Nephron (organoid): ENCODE results near the gene TSEN54.

Experiments
- H3K27ac Mint-ChIP-seq, 3 experiments: 2 replicates each; pipeline ENCODE4 v1.8.0; 2020; ENCODE audit warnings: mixed read lengths in 3 of 3, mild to moderate bottlenecking in 2 of 3, moderate library complexity in 1 of 3
- H3K27me3 Mint-ChIP-seq: 2 replicates; pipeline ENCODE4 v1.8.0; 2021; ENCODE audit warnings: low read depth, mild to moderate bottlenecking, moderate library complexity, mixed read lengths
- H3K36me3 Mint-ChIP-seq: 2 replicates; pipeline ENCODE4 v1.8.0; 2020; ENCODE audit warnings: low read depth, mixed read lengths
- H3K4me1 Mint-ChIP-seq: 2 replicates; pipeline ENCODE4 v1.8.0; 2020; ENCODE audit warnings: mixed read lengths
- H3K4me3 Mint-ChIP-seq, 3 experiments: 2 replicates each; pipeline ENCODE4 v1.8.0; 2020; ENCODE audit warnings: mild to moderate bottlenecking in 3 of 3, mixed read lengths in 3 of 3, moderate library complexity in 2 of 3
- H3K9me3 Mint-ChIP-seq: 2 replicates; pipeline ENCODE4 v1.8.0; 2020; ENCODE audit warnings: mixed read lengths
- TF ChIP-seq, protein P1 (sequence below), 3 experiments: fragments of 200-600 bp; sonication (generic); IDR thresholded peaks; one replicate each; pipeline ENCODE4 v1.5.0; 2021; ENCODE audit warnings: antibody characterized with exemption in 3 of 3; ENCODE audit not compliant: unreplicated experiment in 3 of 3

The TSEN54 gene

GRCh38 chr17:75557852-75558665, 41.7 kb downstream of the TSEN54 start:
- H3K36me3 Mint-ChIP-seq, result no peaks in the 10 kb centered on the region
- TF ChIP-seq, protein P1, sequence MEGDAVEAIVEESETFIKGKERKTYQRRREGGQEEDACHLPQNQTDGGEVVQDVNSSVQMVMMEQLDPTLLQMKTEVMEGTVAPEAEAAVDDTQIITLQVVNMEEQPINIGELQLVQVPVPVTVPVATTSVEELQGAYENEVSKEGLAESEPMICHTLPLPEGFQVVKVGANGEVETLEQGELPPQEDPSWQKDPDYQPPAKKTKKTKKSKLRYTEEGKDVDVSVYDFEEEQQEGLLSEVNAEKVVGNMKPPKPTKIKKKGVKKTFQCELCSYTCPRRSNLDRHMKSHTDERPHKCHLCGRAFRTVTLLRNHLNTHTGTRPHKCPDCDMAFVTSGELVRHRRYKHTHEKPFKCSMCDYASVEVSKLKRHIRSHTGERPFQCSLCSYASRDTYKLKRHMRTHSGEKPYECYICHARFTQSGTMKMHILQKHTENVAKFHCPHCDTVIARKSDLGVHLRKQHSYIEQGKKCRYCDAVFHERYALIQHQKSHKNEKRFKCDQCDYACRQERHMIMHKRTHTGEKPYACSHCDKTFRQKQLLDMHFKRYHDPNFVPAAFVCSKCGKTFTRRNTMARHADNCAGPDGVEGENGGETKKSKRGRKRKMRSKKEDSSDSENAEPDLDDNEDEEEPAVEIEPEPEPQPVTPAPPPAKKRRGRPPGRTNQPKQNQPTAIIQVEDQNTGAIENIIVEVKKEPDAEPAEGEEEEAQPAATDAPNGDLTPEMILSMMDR (IDR thresholded peaks at IDR 0.05; ENCODE audit: unreplicated experiment in 3 of 3), result no peak
- peak overlapping the region in 1 of 3 experiments; percentile 59 for H3K27ac Mint-ChIP-seq
- no peak overlapping the region for H3K4me3 Mint-ChIP-seq
- no peaks in the 10 kb centered on the region for H3K27me3 Mint-ChIP-seq
- H3K9me3 Mint-ChIP-seq, result no peaks in the 10 kb centered on the region
- H3K4me1 Mint-ChIP-seq, result peaks cover 15% of the 10 kb centered on the region

GRCh38 chr17:75558666-75559530, 42.6 kb downstream of the TSEN54 start:
- H3K4me3 Mint-ChIP-seq, result peak overlapping the region in 1 of 3 experiments; percentile 7

DNA sequence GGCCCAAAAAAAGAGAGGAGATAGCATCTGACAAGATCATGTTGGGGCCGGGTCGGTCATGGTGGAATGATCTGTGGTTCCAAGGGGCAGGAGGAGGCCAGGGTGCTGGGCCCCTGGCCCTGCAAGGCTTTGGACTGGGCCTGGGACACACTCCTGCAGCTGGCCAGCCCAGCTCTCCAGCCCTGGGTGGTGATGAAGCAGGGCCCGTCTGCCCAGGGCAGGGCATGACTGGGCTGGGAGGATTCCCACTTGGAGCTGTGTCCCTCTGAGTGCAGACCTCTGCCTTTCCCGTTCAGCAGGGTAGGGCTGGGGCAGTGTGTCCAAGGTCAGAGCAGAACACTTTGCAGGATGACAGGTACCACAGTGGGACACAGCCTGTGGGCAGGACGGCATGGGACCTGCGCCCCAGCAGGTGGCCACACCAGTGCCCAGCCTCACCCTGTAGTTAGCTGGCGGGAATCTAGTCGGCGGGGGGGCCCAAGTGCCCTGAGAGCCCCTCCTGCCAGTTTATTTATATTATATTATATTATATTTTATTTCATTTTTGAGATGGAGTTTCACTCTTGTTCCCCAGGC, 43.7 kb downstream of the TSEN54 start:
- peaks cover 7% of the 10 kb centered on the region for H3K4me1 Mint-ChIP-seq
- TF ChIP-seq, protein P1 (IDR thresholded peaks at IDR 0.05; ENCODE audit: unreplicated experiment in 3 of 3), result no peak
- H3K9me3 Mint-ChIP-seq, result no peaks in the 10 kb centered on the region
- H3K27me3 Mint-ChIP-seq, result no peaks in the 10 kb centered on the region
- no peak overlapping the region for H3K4me3 Mint-ChIP-seq
- H3K36me3 Mint-ChIP-seq, result no peaks in the 10 kb centered on the region
- H3K27ac Mint-ChIP-seq, result peak overlapping the region in 1 of 3 experiments; percentile 6

More at GRCh38 chr17:75558666-75559530, 42.6 kb downstream of the TSEN54 start:
- Mint-ChIP-seq H3K27me3 (no peaks in the 10 kb centered on the region), H3K36me3 (no peaks in the 10 kb centered on the region), H3K9me3 (no peaks in the 10 kb centered on the region), H3K27ac (peak overlapping the region in 2 of 3 experiments; percentile 12 to 68), H3K4me1 (peaks cover 7% of the 10 kb centered on the region)
- TF ChIP-seq, protein P1 (IDR thresholded peaks at IDR 0.05; ENCODE audit: unreplicated experiment in 3 of 3), result no peak

- Mint-ChIP-seq H3K36me3 (peaks cover 5% of the 10 kb centered on the region), H3K4me1 (peaks cover 11% of the 10 kb centered on the region), H3K27me3 (no peaks in the 10 kb centered on the region), H3K4me3 (no peak overlapping the region), H3K27ac (peak overlapping the region in 1 of 3 experiments; percentile 14), H3K9me3 (no peaks in the 10 kb centered on the region)
- TF ChIP-seq, protein P1 (IDR thresholded peaks at IDR 0.05; ENCODE audit: unreplicated experiment in 3 of 3), result no peak
Measured at GRCh38 chr17:75561927-75562603, 45.7 kb downstream of the TSEN54 start.

GRCh38 chr17:75563063-75563758, 46.9 kb downstream of the TSEN54 start:
- Mint-ChIP-seq H3K36me3 (peaks cover 5% of the 10 kb centered on the region), H3K27ac (no peak overlapping the region), H3K27me3 (no peaks in the 10 kb centered on the region), H3K4me3 (no peak overlapping the region), H3K4me1 (peaks cover 9% of the 10 kb centered on the region), H3K9me3 (no peaks in the 10 kb centered on the region)
- TF ChIP-seq, protein P1 (IDR thresholded peaks at IDR 0.05; ENCODE audit: unreplicated experiment in 3 of 3), result no peak
